ENCODE results near the gene METTL21A.

The METTL21A gene

GRCh38 chr2:207624185-207625013, 795 bp downstream of the METTL21A start:
- H2AK5ac ChIP-seq (ENCODE audit: low read length, severe bottlenecking) = no peak overlapping the region
- H3K18ac ChIP-seq (ENCODE audit: low read depth in 1 of 2, low read length in 2 of 2) = peak overlapping the region; percentile 94 to 95
- H3K27me3 ChIP-seq (ENCODE audit: control insufficient read depth in 1 of 2, insufficient read depth in 1 of 2, low read length in 2 of 2) = no peaks in the 10 kb centered on the region
- peak overlapping the region in 1 of 2 experiments; percentile 91 for H3K14ac ChIP-seq (ENCODE audit: low read length in 2 of 2)
- no peak overlapping the region for H3K23ac ChIP-seq (ENCODE audit: low read length in 2 of 2)
- peak overlapping the region; percentile 87 for H2BK5ac ChIP-seq (ENCODE audit: low read depth, low read length, poor library complexity, severe bottlenecking)
- H4K91ac ChIP-seq (ENCODE audit: low read length) = peak overlapping the region; percentile 64
- peaks cover 9 to 20% of the 10 kb centered on the region in 2 experiments for H3K36me3 ChIP-seq (ENCODE audit: control insufficient read depth in 1 of 2, insufficient read depth in 2 of 2, low read depth in 1 of 2, low read length in 2 of 2)
- peak overlapping the region; percentile 90 for H2BK120ac ChIP-seq (ENCODE audit: low read depth, low read length)
- peak overlapping the region; percentile 89 for H3K9ac ChIP-seq (ENCODE audit: low read length)
- peak overlapping the region; percentile 86 for H2AFZ ChIP-seq (ENCODE audit: low read depth, low read length)
- H4K8ac ChIP-seq (ENCODE audit: low read length) = peak overlapping the region; percentile 91
- peak overlapping the region; percentile 99 for H2BK15ac ChIP-seq (ENCODE audit: low read depth, poor library complexity, severe bottlenecking)
- DNase-seq = peak; percentile 81
- peak overlapping the region in 1 of 2 experiments; percentile 18 for H2BK12ac ChIP-seq (ENCODE audit: low read length in 2 of 2)
- peak overlapping the region; percentile 35 to 92 for H3K4ac ChIP-seq (ENCODE audit: low read depth in 1 of 2, low read length in 2 of 2)
- H3K4me1 ChIP-seq (ENCODE audit: control insufficient read depth, insufficient read depth, low read depth, low read length) = peaks cover 8% of the 10 kb centered on the region
- peak overlapping the region; percentile 86 for H3K4me2 ChIP-seq (ENCODE audit: low read length, poor library complexity, severe bottlenecking)
- WGBS = 4% methylated on average over 38 of the region's 47 CpGs
- peak overlapping the region; percentile 93 for H3K27ac ChIP-seq (ENCODE audit: low read length, poor library complexity, severe bottlenecking)
- H3K79me1 ChIP-seq (replicated peaks; ENCODE audit: low read length, poor library complexity, severe bottlenecking) = peaks cover 19% of the 10 kb centered on the region
- H3K9me3 ChIP-seq (ENCODE audit: control insufficient read depth, low read length) = no peaks in the 10 kb centered on the region
- H3K4me3 ChIP-seq (ENCODE audit: insufficient read depth in 1 of 2, low read depth in 1 of 2, low read length in 2 of 2) = peak overlapping the region; percentile 83 to 99

- H3K4me1 ChIP-seq (ENCODE audit: control insufficient read depth, insufficient read depth, low read depth, low read length) = peaks cover 15% of the 10 kb centered on the region
- no peak overlapping the region for H3K4me3 ChIP-seq (ENCODE audit: insufficient read depth in 1 of 2, low read depth in 1 of 2, low read length in 2 of 2)
- no peak overlapping the region for H3K23ac ChIP-seq (ENCODE audit: low read length in 2 of 2)
- no peak overlapping the region for H3K4ac ChIP-seq (ENCODE audit: low read depth in 1 of 2, low read length in 2 of 2)
- peak overlapping the region; percentile 39 for H2AK5ac ChIP-seq (ENCODE audit: low read length, severe bottlenecking)
- no peak for DNase-seq
- H3K9ac ChIP-seq (ENCODE audit: low read length) = no peak overlapping the region
- peaks cover 9 to 24% of the 10 kb centered on the region in 2 experiments for H3K36me3 ChIP-seq (ENCODE audit: control insufficient read depth in 1 of 2, insufficient read depth in 2 of 2, low read depth in 1 of 2, low read length in 2 of 2)
- no peak overlapping the region for H2AFZ ChIP-seq (ENCODE audit: low read depth, low read length)
- H2BK12ac ChIP-seq (ENCODE audit: low read length in 2 of 2) = no peak overlapping the region
- H3K9me3 ChIP-seq (ENCODE audit: control insufficient read depth, low read length) = no peaks in the 10 kb centered on the region
- H2BK120ac ChIP-seq (ENCODE audit: low read depth, low read length) = no peak overlapping the region
- no peaks in the 10 kb centered on the region for H3K27me3 ChIP-seq (ENCODE audit: control insufficient read depth in 1 of 2, insufficient read depth in 1 of 2, low read length in 2 of 2)
- peak overlapping the region; percentile 18 for H4K91ac ChIP-seq (ENCODE audit: low read length)
- H3K79me1 ChIP-seq (replicated peaks; ENCODE audit: low read length, poor library complexity, severe bottlenecking) = peaks cover 19% of the 10 kb centered on the region
- H4K8ac ChIP-seq (ENCODE audit: low read length) = peak overlapping the region; percentile 82
- H3K18ac ChIP-seq (ENCODE audit: low read depth in 1 of 2, low read length in 2 of 2) = no peak overlapping the region
- WGBS = over 99% methylated on average over 9 of the region's 10 CpGs
- no peak overlapping the region for H2BK5ac ChIP-seq (ENCODE audit: low read depth, low read length, poor library complexity, severe bottlenecking)
- H3K27ac ChIP-seq (ENCODE audit: low read length, poor library complexity, severe bottlenecking) = no peak overlapping the region
- no peak overlapping the region for H3K4me2 ChIP-seq (ENCODE audit: low read length, poor library complexity, severe bottlenecking)
- no peak overlapping the region for H3K14ac ChIP-seq (ENCODE audit: low read length in 2 of 2)
- H2BK15ac ChIP-seq (ENCODE audit: low read depth, poor library complexity, severe bottlenecking) = no peak overlapping the region
Measured at GRCh38 chr2:207621501-207622039, 3.6 kb downstream of the METTL21A start.

- Histone ChIP-seq H3K79me1 (replicated peaks; ENCODE audit: low read length, poor library complexity, severe bottlenecking) (peaks cover 23% of the 10 kb centered on the region), H2BK5ac (ENCODE audit: low read depth, low read length, poor library complexity, severe bottlenecking) (no peak overlapping the region), H2BK15ac (ENCODE audit: low read depth, poor library complexity, severe bottlenecking) (no peak overlapping the region), H3K4me3 (ENCODE audit: insufficient read depth in 1 of 2, low read depth in 1 of 2, low read length in 2 of 2) (no peak overlapping the region), H2AFZ (ENCODE audit: low read depth, low read length) (no peak overlapping the region), H3K27ac (ENCODE audit: low read length, poor library complexity, severe bottlenecking) (no peak overlapping the region), H3K18ac (ENCODE audit: low read depth in 1 of 2, low read length in 2 of 2) (no peak overlapping the region), H3K23ac (ENCODE audit: low read length in 2 of 2) (no peak overlapping the region), H3K36me3 (ENCODE audit: control insufficient read depth in 1 of 2, insufficient read depth in 2 of 2, low read depth in 1 of 2, low read length in 2 of 2) (peaks cover 12 to 27% of the 10 kb centered on the region in 2 experiments), H3K9ac (ENCODE audit: low read length) (no peak overlapping the region), H2BK12ac (ENCODE audit: low read length in 2 of 2) (no peak overlapping the region), H4K91ac (ENCODE audit: low read length) (no peak overlapping the region), H3K4me1 (ENCODE audit: control insufficient read depth, insufficient read depth, low read depth, low read length) (peaks cover 13% of the 10 kb centered on the region), H3K4ac (ENCODE audit: low read depth in 1 of 2, low read length in 2 of 2) (no peak overlapping the region), H2AK5ac (ENCODE audit: low read length, severe bottlenecking) (no peak overlapping the region), H3K4me2 (ENCODE audit: low read length, poor library complexity, severe bottlenecking) (no peak overlapping the region), H4K8ac (ENCODE audit: low read length) (no peak overlapping the region), H3K27me3 (ENCODE audit: control insufficient read depth in 1 of 2, insufficient read depth in 1 of 2, low read length in 2 of 2) (no peaks in the 10 kb centered on the region), H2BK120ac (ENCODE audit: low read depth, low read length) (no peak overlapping the region), H3K14ac (ENCODE audit: low read length in 2 of 2) (no peak overlapping the region), H3K9me3 (ENCODE audit: control insufficient read depth, low read length) (no peaks in the 10 kb centered on the region)
- peak; percentile 20 for DNase-seq
- WGBS = 47% methylated on average over 3 of the region's 4 CpGs
Measured at GRCh38 chr2:207619764-207620203, 5.4 kb downstream of the METTL21A start.

GRCh38 chr2:207617011-207617671, 8.1 kb downstream of the METTL21A start:
- peak overlapping the region; percentile 93 for H3K27ac ChIP-seq (ENCODE audit: low read length, poor library complexity, severe bottlenecking)
- no peak overlapping the region for H4K8ac ChIP-seq (ENCODE audit: low read length)
- H3K18ac ChIP-seq (ENCODE audit: low read depth in 1 of 2, low read length in 2 of 2) = peak overlapping the region; percentile 61 to 68
- H3K27me3 ChIP-seq (ENCODE audit: control insufficient read depth in 1 of 2, insufficient read depth in 1 of 2, low read length in 2 of 2) = no peaks in the 10 kb centered on the region
- H2AFZ ChIP-seq (ENCODE audit: low read depth, low read length) = no peak overlapping the region
- no peak overlapping the region for H3K4me3 ChIP-seq (ENCODE audit: insufficient read depth in 1 of 2, low read depth in 1 of 2, low read length in 2 of 2)
- H2BK5ac ChIP-seq (ENCODE audit: low read depth, low read length, poor library complexity, severe bottlenecking) = no peak overlapping the region
- peaks cover 10 to 31% of the 10 kb centered on the region in 2 experiments for H3K36me3 ChIP-seq (ENCODE audit: control insufficient read depth in 1 of 2, insufficient read depth in 2 of 2, low read depth in 1 of 2, low read length in 2 of 2)
- no peaks in the 10 kb centered on the region for H3K9me3 ChIP-seq (ENCODE audit: control insufficient read depth, low read length)
- H2BK15ac ChIP-seq (ENCODE audit: low read depth, poor library complexity, severe bottlenecking) = no peak overlapping the region
- H3K9ac ChIP-seq (ENCODE audit: low read length) = peak overlapping the region; percentile 67
- no peak overlapping the region for H2AK5ac ChIP-seq (ENCODE audit: low read length, severe bottlenecking)
- H3K4me2 ChIP-seq (ENCODE audit: low read length, poor library complexity, severe bottlenecking) = peak overlapping the region; percentile 12
- under 1% methylated on average over 5 of the region's 6 CpGs for WGBS
- H2BK120ac ChIP-seq (ENCODE audit: low read depth, low read length) = peak overlapping the region; percentile 54
- H3K79me1 ChIP-seq (replicated peaks; ENCODE audit: low read length, poor library complexity, severe bottlenecking) = peaks cover 19% of the 10 kb centered on the region
- H3K14ac ChIP-seq (ENCODE audit: low read length in 2 of 2) = no peak overlapping the region
- H3K23ac ChIP-seq (ENCODE audit: low read length in 2 of 2) = no peak overlapping the region
- peak overlapping the region; percentile 87 for H4K91ac ChIP-seq (ENCODE audit: low read length)
- H2BK12ac ChIP-seq (ENCODE audit: low read length in 2 of 2) = peak overlapping the region; percentile 37 to 61
- H3K4me1 ChIP-seq (ENCODE audit: control insufficient read depth, insufficient read depth, low read depth, low read length) = peaks cover 8% of the 10 kb centered on the region
- peak overlapping the region in 1 of 2 experiments; percentile 47 for H3K4ac ChIP-seq (ENCODE audit: low read depth in 1 of 2, low read length in 2 of 2)
- DNase-seq = peak; percentile 96
